Vagina (tissue), 2 donors: ENCODE results near the gene TTLL5.

ENCODE experiments used
- POLR2AphosphoS5 ChIP-seq, 2 donors: sonication (generic); formaldehyde crosslinking; IDR thresholded peaks; one replicate each; pipeline ENCODE4 v1.9.0; 2017; ENCODE audit warnings: antibody characterized with exemption in 2 of 2, mild to moderate bottlenecking in 2 of 2, low read depth in 1 of 2; ENCODE audit not compliant: insufficient read depth in 1 of 2
- TF ChIP-seq, protein P1 (sequence below), 3 experiments: fragments of 450-650 bp in 2 of 3; fragments of 200-600 bp in 1 of 3; sonication (generic) in 1 of 3; IDR thresholded peaks; one replicate each; pipeline ENCODE4 v1.5.1; 2017 to 2019; ENCODE audit warnings: antibody characterized with exemption in 3 of 3, mild to moderate bottlenecking in 2 of 3, moderate library complexity in 2 of 3

GRCh38 chr14:75934998-75935628 is 274.1 kb downstream of the TTLL5 start:
- TF ChIP-seq, protein P1, sequence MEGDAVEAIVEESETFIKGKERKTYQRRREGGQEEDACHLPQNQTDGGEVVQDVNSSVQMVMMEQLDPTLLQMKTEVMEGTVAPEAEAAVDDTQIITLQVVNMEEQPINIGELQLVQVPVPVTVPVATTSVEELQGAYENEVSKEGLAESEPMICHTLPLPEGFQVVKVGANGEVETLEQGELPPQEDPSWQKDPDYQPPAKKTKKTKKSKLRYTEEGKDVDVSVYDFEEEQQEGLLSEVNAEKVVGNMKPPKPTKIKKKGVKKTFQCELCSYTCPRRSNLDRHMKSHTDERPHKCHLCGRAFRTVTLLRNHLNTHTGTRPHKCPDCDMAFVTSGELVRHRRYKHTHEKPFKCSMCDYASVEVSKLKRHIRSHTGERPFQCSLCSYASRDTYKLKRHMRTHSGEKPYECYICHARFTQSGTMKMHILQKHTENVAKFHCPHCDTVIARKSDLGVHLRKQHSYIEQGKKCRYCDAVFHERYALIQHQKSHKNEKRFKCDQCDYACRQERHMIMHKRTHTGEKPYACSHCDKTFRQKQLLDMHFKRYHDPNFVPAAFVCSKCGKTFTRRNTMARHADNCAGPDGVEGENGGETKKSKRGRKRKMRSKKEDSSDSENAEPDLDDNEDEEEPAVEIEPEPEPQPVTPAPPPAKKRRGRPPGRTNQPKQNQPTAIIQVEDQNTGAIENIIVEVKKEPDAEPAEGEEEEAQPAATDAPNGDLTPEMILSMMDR (IDR thresholded peaks at IDR 0.05): no peak
- no peak for TF ChIP-seq POLR2AphosphoS5 (IDR thresholded peaks at IDR 0.05; ENCODE audit: insufficient read depth in 1 of 2, low read depth in 1 of 2)
